Activated CD8-positive, alpha-beta memory T cell treated with anti-CD3 and anti-CD28 coated beads for 36 hours (primary cell): ENCODE data around the gene AKR1C8. TPM values are rescaled to one million over a fixed set of nuclear protein-coding genes. Genes with fewer than 3 reads are reported as not detected.
"Not testable (repeated sequence)": the region's sequence is repeated elsewhere in the genome, so short reads cannot be mapped to it uniquely, and the experiment has no call there.

Experiments used
- CTCF ChIA-PET: fragments of 350-600 bp; sonication (Branson Sonifier 250); formaldehyde crosslinking; loops from one replicate; lab custom pipeline; 2021; ENCODE audit warnings: antibody characterized with exemption; lab: Charles Lee
- POLR2A ChIA-PET: fragments of 350-600 bp; sonication (Branson Sonifier 250); formaldehyde crosslinking; loops from one replicate; lab custom pipeline; 2021; ENCODE audit warnings: antibody characterized with exemption; lab: Charles Lee
- total RNA-seq, 2 experiments: library from RNA; stranded (reverse); gene quantifications; one replicate each; pipeline ENCODE4 v1.2.3, GENCODE V29; 2021

The AKR1C8 gene
- total RNA-seq, 2 experiments from 2014 or later = not detected

GRCh38 chr10:5180503-5180902 is 4.4 kb downstream of the AKR1C8 start:
- POLR2A ChIA-PET, CTCF ChIA-PET: not testable (repeated sequence)

- POLR2A ChIA-PET, CTCF ChIA-PET: not testable (repeated sequence)
Observed at GRCh38 chr10:5175581-5175980, 9.4 kb downstream of the AKR1C8 start.

GRCh38 chr10:5168897-5169420 is 16.0 kb downstream of the AKR1C8 start:
- ChIA-PET POLR2A (no interaction called here), CTCF (no interaction called here)

- CTCF ChIA-PET = no interaction called here
- POLR2A ChIA-PET = no interaction called here
Observed at GRCh38 chr10:5165738-5166137, 19.2 kb downstream of the AKR1C8 start.

GRCh38 chr10:5163487-5163886 is 21.5 kb downstream of the AKR1C8 start:
- ChIA-PET CTCF (no interaction called here), POLR2A (no interaction called here)

- CTCF ChIA-PET = no interaction called here
- POLR2A ChIA-PET = no interaction called here
Observed at GRCh38 chr10:5159126-5159525, 25.8 kb downstream of the AKR1C8 start.

GRCh38 chr10:5157501-5157900 is 27.4 kb downstream of the AKR1C8 start:
- ChIA-PET POLR2A (no interaction called here), CTCF (no interaction called here)

GRCh38 chr10:5155951-5156350 is 29.0 kb downstream of the AKR1C8 start:
- CTCF ChIA-PET = no interaction called here
- POLR2A ChIA-PET = no interaction called here

- CTCF ChIA-PET = no interaction called here
- POLR2A ChIA-PET = no interaction called here
Observed at GRCh38 chr10:5151076-5151475, 33.9 kb downstream of the AKR1C8 start.

GRCh38 chr10:5148678-5149032 is 36.3 kb downstream of the AKR1C8 start:
- ChIA-PET POLR2A (no interaction called here), CTCF (no interaction called here)

- CTCF ChIA-PET = no interaction called here
- POLR2A ChIA-PET = no interaction called here
Observed at GRCh38 chr10:5147981-5148677, 36.8 kb downstream of the AKR1C8 start.

GRCh38 chr10:5147255-5147980 is 37.5 kb downstream of the AKR1C8 start:
- ChIA-PET POLR2A (no interaction called here), CTCF (no interaction called here)

- ChIA-PET CTCF (no interaction called here), POLR2A (no interaction called here)
Observed at GRCh38 chr10:5146920-5147254, 38.1 kb downstream of the AKR1C8 start.

- CTCF ChIA-PET = no interaction called here
- POLR2A ChIA-PET = no interaction called here
Observed at GRCh38 chr10:5143137-5143536, 41.8 kb downstream of the AKR1C8 start.

GRCh38 chr10:5142199-5142598 is 42.8 kb downstream of the AKR1C8 start:
- POLR2A ChIA-PET = no interaction called here

GRCh38 chr10:5137699-5138098 is 47.3 kb downstream of the AKR1C8 start:
- CTCF ChIA-PET, POLR2A ChIA-PET: not testable (repeated sequence)

More at GRCh38 chr10:5142199-5142598, 42.8 kb downstream of the AKR1C8 start:
- CTCF ChIA-PET = no interaction called here

GRCh38 chr10:5136468-5137087 is 48.4 kb downstream of the AKR1C8 start:
- CTCF ChIA-PET = no interaction called here
- POLR2A ChIA-PET = no interaction called here

GRCh38 chr10:5135581-5135980 is 49.4 kb downstream of the AKR1C8 start:
- POLR2A ChIA-PET = no interaction called here
- CTCF ChIA-PET = no interaction called here

GRCh38 chr10:5125315-5126044 is 59.5 kb downstream of the AKR1C8 start:
- CTCF ChIA-PET = no interaction called here
- POLR2A ChIA-PET = no interaction called here

- ChIA-PET CTCF (no interaction called here), POLR2A (no interaction called here)
Observed at GRCh38 chr10:5123886-5124285, 61.1 kb downstream of the AKR1C8 start.
